ENCODE measurements around the gene TBCD.

The TBCD gene

DNA sequence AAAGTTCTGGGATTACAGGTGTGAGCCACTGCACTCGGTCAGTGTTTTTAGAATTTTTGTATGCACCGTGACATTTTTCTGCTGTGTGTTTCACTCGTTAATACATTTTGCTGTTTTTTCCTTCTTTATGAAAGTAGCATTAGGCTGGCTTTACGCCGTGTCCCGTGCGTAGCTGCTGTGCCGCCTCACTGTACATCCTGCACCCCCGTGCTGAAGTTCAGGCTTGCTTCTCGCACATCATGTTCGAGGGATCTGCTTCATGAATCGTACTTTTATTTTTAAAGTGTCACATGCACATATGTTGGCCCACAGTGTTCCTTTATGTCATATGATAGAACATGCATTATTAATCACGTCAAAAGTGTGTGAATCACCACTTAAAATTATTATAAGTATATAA is 172.3 kb downstream of the TBCD start:
- no peak overlapping the region for H3K27ac ChIP-seq
- TF ChIP-seq ZFX (IDR thresholded peaks at IDR 0.05) = no peak
- TF ChIP-seq, protein P1, sequence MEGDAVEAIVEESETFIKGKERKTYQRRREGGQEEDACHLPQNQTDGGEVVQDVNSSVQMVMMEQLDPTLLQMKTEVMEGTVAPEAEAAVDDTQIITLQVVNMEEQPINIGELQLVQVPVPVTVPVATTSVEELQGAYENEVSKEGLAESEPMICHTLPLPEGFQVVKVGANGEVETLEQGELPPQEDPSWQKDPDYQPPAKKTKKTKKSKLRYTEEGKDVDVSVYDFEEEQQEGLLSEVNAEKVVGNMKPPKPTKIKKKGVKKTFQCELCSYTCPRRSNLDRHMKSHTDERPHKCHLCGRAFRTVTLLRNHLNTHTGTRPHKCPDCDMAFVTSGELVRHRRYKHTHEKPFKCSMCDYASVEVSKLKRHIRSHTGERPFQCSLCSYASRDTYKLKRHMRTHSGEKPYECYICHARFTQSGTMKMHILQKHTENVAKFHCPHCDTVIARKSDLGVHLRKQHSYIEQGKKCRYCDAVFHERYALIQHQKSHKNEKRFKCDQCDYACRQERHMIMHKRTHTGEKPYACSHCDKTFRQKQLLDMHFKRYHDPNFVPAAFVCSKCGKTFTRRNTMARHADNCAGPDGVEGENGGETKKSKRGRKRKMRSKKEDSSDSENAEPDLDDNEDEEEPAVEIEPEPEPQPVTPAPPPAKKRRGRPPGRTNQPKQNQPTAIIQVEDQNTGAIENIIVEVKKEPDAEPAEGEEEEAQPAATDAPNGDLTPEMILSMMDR (conservative IDR thresholded peaks at IDR 0.05) = no peak

DNA sequence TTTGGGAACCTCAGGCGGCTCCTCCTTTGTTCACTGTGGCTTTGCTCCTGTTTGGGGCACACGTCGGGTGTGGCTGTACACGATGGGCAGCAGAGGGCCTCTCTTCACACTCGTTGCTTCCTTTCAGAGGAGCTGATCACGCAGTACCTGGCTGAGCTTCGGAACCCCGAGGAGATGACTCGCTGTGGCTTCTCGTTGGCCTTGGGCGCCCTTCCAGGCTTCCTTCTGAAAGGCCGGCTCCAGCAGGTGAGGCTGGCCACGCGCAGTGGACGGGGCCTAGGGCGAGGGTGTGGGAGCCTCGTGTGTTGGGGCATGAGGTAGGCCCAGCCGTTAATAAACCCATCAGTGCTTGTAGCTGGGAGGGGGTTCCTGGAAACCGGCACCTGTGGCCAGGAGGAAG is 172.9 kb downstream of the TBCD start:
- TF ChIP-seq, protein P1 (conservative IDR thresholded peaks at IDR 0.05) = no peak
- TF ChIP-seq ZFX (IDR thresholded peaks at IDR 0.05) = no peak
- H3K27ac ChIP-seq = no peak overlapping the region

DNA sequence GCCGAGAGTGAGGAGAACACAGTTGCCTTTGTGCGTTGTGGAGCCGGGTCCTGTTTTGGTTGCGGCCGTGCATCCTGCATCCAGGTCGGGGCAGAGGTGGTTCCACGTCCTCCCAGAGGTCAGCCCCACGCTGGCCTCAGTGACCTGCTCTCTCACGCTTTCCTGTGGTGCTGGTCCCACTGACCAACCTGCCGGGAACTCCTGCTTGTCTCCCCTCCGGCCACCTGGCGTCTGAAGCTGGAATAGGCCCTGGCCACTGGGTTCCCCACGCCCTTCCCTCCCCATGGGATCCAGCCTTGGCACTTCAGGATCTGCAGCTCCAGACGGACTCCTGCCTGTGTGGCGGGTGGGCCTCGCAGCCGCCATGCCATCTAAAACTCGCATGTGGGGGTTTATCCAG is 173.5 kb downstream of the TBCD start:
- TF ChIP-seq, protein P1 (conservative IDR thresholded peaks at IDR 0.05) = no peak
- no peak overlapping the region for H3K27ac ChIP-seq

DNA sequence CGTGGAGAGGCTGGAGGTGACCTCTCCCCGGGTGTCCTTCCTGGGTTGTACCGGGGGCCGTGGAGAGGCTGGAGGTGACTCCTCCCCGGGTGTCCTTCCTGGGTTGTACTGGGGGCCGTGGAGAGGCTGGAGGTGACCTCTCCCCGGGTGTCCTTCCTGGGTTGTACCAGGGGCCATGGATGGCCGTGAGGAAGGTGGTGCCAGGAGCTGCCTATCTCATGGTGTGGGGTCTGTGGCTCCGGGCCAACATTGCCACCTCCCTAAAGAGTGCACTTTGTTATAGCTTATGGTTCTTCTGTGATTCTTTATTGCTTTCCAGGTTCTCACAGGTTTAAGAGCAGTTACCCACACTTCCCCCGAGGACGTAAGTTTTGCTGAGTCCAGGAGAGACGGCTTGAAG is 174.2 kb downstream of the TBCD start:
- TF ChIP-seq, protein P1 (conservative IDR thresholded peaks at IDR 0.05) = no peak
- TF ChIP-seq ZFX (IDR thresholded peaks at IDR 0.05) = no peak
- H3K27ac ChIP-seq = no peak overlapping the region

DNA sequence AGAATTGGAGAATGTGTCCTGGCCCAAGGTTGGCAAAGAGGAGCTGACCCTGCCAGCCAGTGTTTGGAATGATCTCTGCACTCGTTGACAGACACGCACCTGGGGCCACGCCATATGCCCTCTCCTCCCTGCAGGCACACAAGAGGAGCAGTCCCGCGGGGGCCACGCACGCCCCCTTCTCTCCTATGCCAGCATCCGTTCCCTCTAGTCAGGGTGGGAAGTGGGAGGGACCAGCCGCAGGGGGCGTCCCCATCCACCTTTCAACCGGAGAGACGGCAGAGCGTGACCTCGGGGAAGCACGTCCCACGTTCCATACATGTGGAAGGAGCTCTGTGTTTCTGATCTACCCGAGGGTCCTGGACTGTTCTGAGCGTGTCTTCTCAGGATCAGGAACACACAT is 174.9 kb downstream of the TBCD start:
- TF ChIP-seq, protein P1 (conservative IDR thresholded peaks at IDR 0.05) = no peak
- no peak for TF ChIP-seq ZFX (IDR thresholded peaks at IDR 0.05)
- no peak overlapping the region for H3K27ac ChIP-seq

DNA sequence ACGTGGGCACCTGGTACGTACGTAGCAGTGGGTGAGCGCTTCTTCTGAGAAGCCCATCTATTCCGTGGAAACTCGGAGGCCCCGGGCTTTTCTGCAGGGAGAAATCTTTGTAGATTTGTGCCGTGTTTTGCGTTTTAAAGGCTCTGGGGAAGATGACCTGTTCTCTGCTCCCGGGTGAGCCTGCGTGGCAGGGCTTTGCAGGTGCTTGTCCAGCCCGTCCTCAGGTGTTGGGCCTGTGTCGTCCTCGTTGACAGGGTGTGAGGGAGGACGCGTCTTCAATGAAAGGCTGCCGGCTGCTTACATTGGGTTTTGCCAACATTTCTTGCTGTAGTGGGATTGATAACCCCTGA is 175.4 kb downstream of the TBCD start:
- H3K27ac ChIP-seq = no peak overlapping the region
- TF ChIP-seq, protein P1 (conservative IDR thresholded peaks at IDR 0.05) = no peak
- no peak for TF ChIP-seq ZFX (IDR thresholded peaks at IDR 0.05)

DNA sequence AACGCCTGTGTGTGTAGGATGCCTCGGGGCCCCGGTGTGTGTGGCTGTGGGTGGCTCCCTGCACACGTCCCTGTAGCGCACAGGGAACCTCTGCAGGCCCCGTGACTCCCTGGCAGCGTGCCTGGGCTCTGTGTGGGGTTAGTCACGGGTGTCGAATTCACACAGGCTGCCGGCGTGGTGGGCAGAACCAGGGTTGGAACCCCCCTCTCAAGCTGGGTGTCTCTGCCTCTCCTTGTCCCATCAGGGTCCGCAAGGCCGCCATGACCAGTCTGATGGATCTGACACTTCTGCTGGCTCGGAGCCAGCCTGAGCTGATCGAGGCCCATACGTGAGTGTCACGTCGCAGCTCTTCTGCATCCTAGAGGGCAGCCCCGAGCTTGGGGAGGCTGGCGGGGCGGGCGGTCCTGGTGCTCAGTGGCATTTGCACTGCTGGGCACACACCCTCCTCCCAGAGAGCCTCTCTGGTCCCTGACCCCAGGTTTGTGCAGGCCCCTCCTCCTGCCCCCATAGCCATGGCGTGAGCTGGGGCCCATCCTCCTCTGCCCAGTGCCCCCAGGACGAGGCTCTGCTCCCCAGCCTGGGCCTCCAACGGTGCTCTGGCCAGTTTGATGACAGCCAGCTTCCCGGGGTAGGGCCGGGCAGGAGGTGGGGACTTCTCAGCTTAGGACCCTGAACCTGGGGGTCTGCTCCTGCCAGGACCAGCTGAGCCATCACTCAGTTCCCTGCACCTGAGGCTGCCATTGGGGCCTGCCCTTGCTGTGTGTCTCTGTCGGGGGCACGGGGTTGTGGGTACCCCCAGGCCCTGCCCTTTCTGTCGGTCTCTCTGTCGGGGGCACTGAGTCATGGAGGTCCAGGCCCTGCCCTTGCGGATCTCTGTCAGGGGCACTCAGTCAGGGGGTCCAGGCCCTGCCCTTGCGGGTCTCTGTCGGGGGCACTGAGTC is 176.1 kb downstream of the TBCD start:
- TF ChIP-seq ZFX (IDR thresholded peaks at IDR 0.05) = no peak
- TF ChIP-seq, protein P1 (conservative IDR thresholded peaks at IDR 0.05) = no peak

More for the DNA sequence above, 176.1 kb downstream of the TBCD start:
- no peak overlapping the region for H3K27ac ChIP-seq

All from C4-2B (cell line).